Progenitor cell of endocrine pancreas (in vitro differentiated cells): Measurements from ENCODE around the gene SH3PXD2A. TPM values are rescaled to one million over a fixed set of nuclear protein-coding genes. Genes with fewer than 3 reads are reported as not detected.

ENCODE experiments used
- DNase-seq: peaks from one replicate; pipeline ENCODE4 v3.0.0; 2021; ENCODE audit warnings: low spot score; ENCODE audit not compliant: unreplicated experiment
- H3K27ac Mint-ChIP-seq: 2 replicates; pipeline ENCODE4 v1.8.0; 2021; ENCODE audit warnings: mild to moderate bottlenecking, moderate library complexity, mixed read lengths
- H3K27me3 Mint-ChIP-seq: 2 replicates; pipeline ENCODE4 v1.8.0; 2021; ENCODE audit warnings: mixed read lengths
- H3K36me3 Mint-ChIP-seq: 2 replicates; pipeline ENCODE4 v1.8.0; 2022; ENCODE audit warnings: mixed read lengths; ENCODE audit not compliant: insufficient read depth
- H3K4me1 Mint-ChIP-seq: 2 replicates; pipeline ENCODE4 v1.8.0; 2021; ENCODE audit warnings: low read depth, mixed read lengths
- H3K4me3 Mint-ChIP-seq: 2 replicates; pipeline ENCODE4 v1.8.0; 2021; ENCODE audit warnings: low read depth, mild to moderate bottlenecking, moderate library complexity, mixed read lengths
- H3K9me3 Mint-ChIP-seq: 2 replicates; pipeline ENCODE4 v1.8.0; 2021; ENCODE audit warnings: low read depth, mixed read lengths
- CTCF ChIP-seq: fragments of 200-600 bp; sonication (generic); IDR thresholded peaks from one replicate; pipeline ENCODE4 v1.5.0; 2021; ENCODE audit warnings: antibody characterized with exemption, mild to moderate bottlenecking; ENCODE audit not compliant: unreplicated experiment
- total RNA-seq: library from RNA; stranded (reverse); gene quantifications from 2 replicates; pipeline ENCODE4 v1.2.1, GENCODE V29; 2021

Gene SH3PXD2A
- total RNA-seq, 1 donor from 2014 or later, result 28.0 TPM

DNA sequence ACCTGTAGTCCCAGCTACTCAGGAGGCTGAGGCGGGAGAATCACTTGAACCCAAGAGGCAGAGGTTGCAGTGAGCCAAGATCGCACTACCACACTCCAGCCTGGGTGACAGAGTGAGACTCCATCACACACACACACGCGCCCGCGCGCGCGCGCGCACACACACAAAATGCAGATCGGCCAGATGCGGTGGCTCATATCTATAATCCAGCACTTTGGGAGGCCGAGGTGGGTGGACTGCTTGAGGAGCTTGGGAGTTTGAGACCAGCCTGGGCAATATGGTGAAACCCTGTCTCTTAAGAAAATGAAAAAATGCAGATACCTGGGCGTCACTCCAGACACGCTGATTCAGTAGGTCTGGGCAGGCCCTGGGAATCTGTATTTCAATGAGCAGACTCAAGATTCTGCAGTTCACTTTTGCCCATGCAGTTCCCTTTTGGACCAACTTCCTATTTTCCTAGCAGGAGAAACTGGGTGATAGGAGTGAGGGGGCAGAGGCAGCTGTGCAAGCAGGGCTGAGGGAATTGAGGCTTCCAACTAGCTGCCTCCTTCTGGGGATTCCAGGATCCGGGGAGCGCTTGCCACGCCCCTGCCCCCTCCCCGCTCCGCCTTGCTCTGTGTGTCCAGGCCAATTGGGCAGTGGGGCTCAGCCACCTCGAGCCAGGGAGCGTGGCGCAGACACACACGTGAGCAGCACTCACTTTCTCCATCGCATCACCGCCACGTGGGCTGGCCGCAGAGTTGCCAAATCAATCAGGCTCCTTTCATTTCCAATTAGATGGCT, 173.6 kb downstream of the SH3PXD2A start:
- Mint-ChIP-seq H3K4me1 (peaks cover 3% of the 10 kb centered on the region), H3K27me3 (no peaks in the 10 kb centered on the region), H3K36me3 (peaks cover 1% of the 10 kb centered on the region), H3K27ac (no peak overlapping the region), H3K9me3 (no peaks in the 10 kb centered on the region), H3K4me3 (no peak overlapping the region)
- DNase-seq, result no peak
- TF ChIP-seq CTCF, result no peak

- Mint-ChIP-seq H3K9me3 (no peaks in the 10 kb centered on the region), H3K4me3 (no peak overlapping the region), H3K4me1 (peaks cover 13% of the 10 kb centered on the region), H3K27me3 (no peaks in the 10 kb centered on the region), H3K27ac (no peak overlapping the region), H3K36me3 (peaks cover 1% of the 10 kb centered on the region)
- DNase-seq, result no peak
- TF ChIP-seq CTCF, result no peak
These were observed 174.5 kb downstream of the SH3PXD2A start for GRCh38 chr10:103680869-103681236.

- Mint-ChIP-seq H3K27me3 (no peaks in the 10 kb centered on the region), H3K4me3 (no peak overlapping the region), H3K4me1 (peaks cover 14% of the 10 kb centered on the region), H3K27ac (no peak overlapping the region), H3K36me3 (peaks cover 1% of the 10 kb centered on the region), H3K9me3 (no peaks in the 10 kb centered on the region)
- TF ChIP-seq CTCF, result no peak
- DNase-seq, result no peak
These were observed 176.1 kb downstream of the SH3PXD2A start for GRCh38 chr10:103679096-103679790.

DNA sequence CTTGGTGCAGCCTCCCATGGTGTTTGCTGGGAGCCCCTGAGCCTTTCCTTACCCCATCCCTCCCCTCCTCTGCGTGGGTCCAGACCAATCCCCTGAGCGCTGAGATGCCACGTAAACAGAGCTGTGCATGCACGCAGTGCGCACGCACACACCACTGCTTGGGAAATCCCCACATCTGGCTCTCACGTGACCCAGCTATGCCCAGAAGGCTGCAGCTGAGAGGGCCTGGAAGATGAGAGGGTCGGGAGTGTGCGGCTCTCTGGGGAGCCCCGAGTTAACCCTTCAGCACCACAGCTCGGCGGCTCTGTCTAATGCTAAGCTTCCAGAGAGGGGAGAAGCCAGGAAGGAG, 177.2 kb downstream of the SH3PXD2A start:
- no peak overlapping the region for H3K4me3 Mint-ChIP-seq
- no peaks in the 10 kb centered on the region for H3K9me3 Mint-ChIP-seq
- H3K4me1 Mint-ChIP-seq, result peaks cover 14% of the 10 kb centered on the region
- DNase-seq, result no peak
- no peak overlapping the region for H3K27ac Mint-ChIP-seq
- H3K36me3 Mint-ChIP-seq, result peaks cover 1% of the 10 kb centered on the region
- no peaks in the 10 kb centered on the region for H3K27me3 Mint-ChIP-seq
- no peak for TF ChIP-seq CTCF

DNA sequence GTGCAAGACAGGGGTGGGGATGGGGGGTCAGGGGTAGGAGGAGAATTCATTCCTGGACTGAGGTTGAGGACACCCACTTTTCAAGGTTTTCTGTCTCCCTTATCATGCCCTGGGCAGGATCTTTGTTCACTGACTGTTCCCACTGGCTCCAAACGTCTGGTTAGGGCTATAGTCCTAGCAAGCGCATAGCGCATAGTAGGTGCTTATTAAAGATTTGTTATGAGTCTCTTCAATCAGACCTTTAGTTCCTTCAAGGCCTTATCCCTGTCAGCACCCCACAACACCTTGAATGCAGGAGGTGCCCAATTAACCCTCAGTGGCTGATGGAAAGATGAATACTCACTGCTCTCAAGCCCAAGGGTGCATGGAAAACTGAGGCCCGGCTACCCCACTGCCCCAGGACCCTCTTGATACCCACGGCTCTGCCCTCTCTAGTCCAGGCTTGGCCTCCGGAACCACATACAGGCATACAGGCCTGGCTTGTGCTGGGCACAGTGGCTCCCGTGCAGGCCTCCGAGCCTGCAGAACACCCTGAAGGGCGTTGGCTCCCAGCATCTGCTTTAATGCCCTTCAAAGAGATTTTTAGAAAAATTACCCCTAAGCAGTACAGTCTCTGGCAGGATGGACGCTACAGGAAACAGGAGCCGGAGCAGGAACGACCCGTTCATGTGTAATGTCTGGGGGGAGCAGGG, 177.7 kb downstream of the SH3PXD2A start:
- no peak overlapping the region for H3K4me3 Mint-ChIP-seq
- H3K4me1 Mint-ChIP-seq, result peaks cover 14% of the 10 kb centered on the region
- peaks cover 1% of the 10 kb centered on the region for H3K36me3 Mint-ChIP-seq
- TF ChIP-seq CTCF, result no peak
- no peak for DNase-seq
- peak overlapping the region; percentile 95 for H3K27ac Mint-ChIP-seq
- H3K9me3 Mint-ChIP-seq, result no peaks in the 10 kb centered on the region
- no peaks in the 10 kb centered on the region for H3K27me3 Mint-ChIP-seq
